CD4-positive, CD25-positive, alpha-beta regulatory T cell (primary cell): Measurements from ENCODE around the gene ZFYVE27. TPM values are rescaled to one million over a fixed set of nuclear protein-coding genes. Genes with fewer than 3 reads are reported as not detected.

Experiments used
- ATAC-seq, 2 donors: fragments of 150-1000 bp; cut with Tn5 transposase; one replicate each; pipeline ENCODE4 v1.10.0; 2021; ENCODE audit warnings: low read depth in 2 of 2, moderate number of reproducible peaks in 2 of 2, moderate library complexity in 1 of 2
- DNase-seq, 3 donors: peaks; one replicate each; pipeline versions ENCODE4 v3.0.0 to v3.0.0-alpha.2; 2012 to 2022; ENCODE audit warnings: mixed read lengths in 1 of 3
- H3K27ac ChIP-seq: one replicate; pipeline ENCODE4 v1.7.0; 2013; ENCODE audit warnings: mild to moderate bottlenecking, low read length; ENCODE audit not compliant: insufficient read depth, poor library complexity, severe bottlenecking
- H3K27me3 ChIP-seq: one replicate; pipeline ENCODE4 v1.7.0; 2013; ENCODE audit warnings: low read length; ENCODE audit not compliant: control insufficient read depth, insufficient read depth
- H3K36me3 ChIP-seq: one replicate; pipeline ENCODE4 v1.7.0; 2013; ENCODE audit warnings: mild to moderate bottlenecking, low read length, moderate library complexity; ENCODE audit not compliant: control insufficient read depth, insufficient read depth
- H3K4me1 ChIP-seq: 2 replicates; pipeline ENCODE4 v1.7.0; 2013; ENCODE audit warnings: mild to moderate bottlenecking, low read length; ENCODE audit not compliant: insufficient read depth, control insufficient read depth, poor library complexity, severe bottlenecking
- H3K4me3 ChIP-seq: one replicate; pipeline ENCODE4 v1.7.0; 2013; ENCODE audit warnings: low read depth, mild to moderate bottlenecking, low read length, moderate library complexity
- H3K9me3 ChIP-seq, 2 experiments: 1 replicate in 1 of 2; 2 replicates in 1 of 2; pipeline ENCODE4 v1.7.0; 2013; ENCODE audit warnings: low read length in 2 of 2, mild to moderate bottlenecking in 1 of 2, moderate library complexity in 1 of 2; ENCODE audit not compliant: control insufficient read depth in 2 of 2
- H3K27ac Mint-ChIP-seq, 3 donors: one replicate each; pipeline ENCODE4 v1.8.0; 2020 to 2022; ENCODE audit warnings: mild to moderate bottlenecking in 3 of 3, mixed read lengths in 3 of 3, moderate library complexity in 2 of 3
- H3K27me3 Mint-ChIP-seq: one replicate; pipeline ENCODE4 v1.8.0; 2022; ENCODE audit warnings: mild to moderate bottlenecking, mixed read lengths
- H3K36me3 Mint-ChIP-seq: one replicate; pipeline ENCODE4 v1.8.0; 2020; ENCODE audit warnings: mixed read lengths
- H3K4me1 Mint-ChIP-seq, 4 donors: one replicate each; pipeline ENCODE4 v1.8.0; 2020 to 2022; ENCODE audit warnings: mixed read lengths in 4 of 4, mild to moderate bottlenecking in 1 of 4
- H3K4me3 Mint-ChIP-seq, 4 donors: one replicate each; pipeline ENCODE4 v1.8.0; 2020 to 2022; ENCODE audit warnings: mild to moderate bottlenecking in 4 of 4, mixed read lengths in 4 of 4, moderate library complexity in 3 of 4
- H3K9me3 Mint-ChIP-seq, 7 donors: one replicate each; pipeline ENCODE4 v1.8.0; 2020 to 2022; ENCODE audit warnings: mixed read lengths in 7 of 7, mild to moderate bottlenecking in 3 of 7, moderate library complexity in 2 of 7
- polyA plus RNA-seq, 4 donors: library from polyadenylated mRNA; unstranded; fragments of 300-500 nt; fragmentation: Illumina TruSeq; gene quantifications; one replicate each; pipeline ENCODE4 v1.2.3, GENCODE V29; 2021
- total RNA-seq: library from RNA; stranded (reverse); gene quantifications from one replicate; pipeline ENCODE4 v1.2.3, GENCODE V29; 2022

Gene ZFYVE27
- total and polyA plus RNA-seq, 5 donors from 2014 or later: 22.4 to 86.9 (median 44.7) TPM

DNA sequence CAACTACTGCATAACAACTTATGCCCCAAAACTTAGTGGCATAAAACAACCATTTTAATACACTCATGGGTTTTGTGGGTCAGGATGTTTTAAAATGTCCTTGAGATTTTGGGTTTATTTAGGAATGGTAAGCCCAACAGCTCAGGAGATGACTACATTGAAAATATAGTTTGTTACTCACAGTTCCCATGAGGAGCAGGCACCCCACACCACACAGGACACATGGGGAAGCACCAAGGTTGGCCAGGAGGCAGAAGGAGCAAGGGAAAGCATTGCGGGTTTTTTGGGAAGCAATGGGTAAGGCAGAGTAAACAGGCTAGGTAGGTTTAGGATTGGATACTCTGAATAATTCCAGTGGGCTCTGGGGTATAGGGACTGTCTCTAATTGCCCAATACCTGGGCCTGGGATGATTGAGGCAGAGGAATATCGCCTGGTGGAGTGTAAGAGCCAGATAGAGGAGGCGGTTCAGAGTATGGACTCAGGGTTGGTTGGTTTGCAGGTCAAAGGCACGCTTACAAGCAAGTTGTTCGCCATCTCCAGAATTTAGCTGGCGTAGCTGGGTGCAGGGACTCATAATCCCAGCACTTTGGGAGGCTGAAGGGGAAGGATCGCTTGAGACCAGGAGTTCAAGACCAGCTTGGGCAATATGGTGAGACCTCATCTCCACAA, 33.4 kb upstream of the ZFYVE27 start:
- Mint-ChIP-seq H3K4me1 (peaks cover 0 to 4% (median 0%) of the 10 kb centered on the region in 4 donors), H3K9me3 (no peaks in the 10 kb centered on the region), H3K27ac (no peak overlapping the region), H3K27me3 (peaks cover 46% of the 10 kb centered on the region), H3K36me3 (peaks cover 4% of the 10 kb centered on the region), H3K4me3 (peak overlapping the region in 1 of 4 donors; percentile 55)
- Histone ChIP-seq H3K9me3 (no peaks in the 10 kb centered on the region), H3K4me1 (no peaks in the 10 kb centered on the region), H3K4me3 (no peak overlapping the region), H3K27ac (no peak overlapping the region), H3K36me3 (no peaks in the 10 kb centered on the region), H3K27me3 (no peaks in the 10 kb centered on the region)
- no peak for ATAC-seq
- DNase-seq: no peak

DNA sequence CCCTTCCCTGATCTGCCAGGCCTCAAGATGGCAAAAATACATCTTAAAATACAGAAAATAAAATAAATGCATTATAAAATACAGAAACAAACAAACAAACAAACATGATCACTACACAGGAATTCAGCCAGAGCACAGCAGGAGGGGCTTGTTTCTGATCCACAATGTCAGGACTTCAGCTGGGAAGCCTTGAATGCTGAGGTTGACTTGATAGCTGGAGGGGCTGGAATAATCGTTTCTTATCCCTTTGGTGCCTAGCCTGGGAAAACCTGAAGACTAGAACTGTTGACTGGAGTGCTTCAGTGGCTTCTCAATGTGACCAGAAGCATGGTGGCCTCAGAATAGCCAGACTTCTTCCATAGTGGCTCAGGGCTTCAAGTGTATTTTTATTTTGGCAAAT, 32.6 kb upstream of the ZFYVE27 start:
- Mint-ChIP-seq H3K4me3 (no peak overlapping the region), H3K27ac (no peak overlapping the region), H3K36me3 (peaks cover 4% of the 10 kb centered on the region), H3K4me1 (peaks cover 0 to 4% (median 0%) of the 10 kb centered on the region in 4 donors), H3K9me3 (no peaks in the 10 kb centered on the region), H3K27me3 (peaks cover 54% of the 10 kb centered on the region)
- Histone ChIP-seq H3K4me1 (no peaks in the 10 kb centered on the region), H3K36me3 (no peaks in the 10 kb centered on the region), H3K27me3 (no peaks in the 10 kb centered on the region), H3K27ac (no peak overlapping the region), H3K9me3 (no peaks in the 10 kb centered on the region), H3K4me3 (no peak overlapping the region)
- ATAC-seq (no peak), DNase-seq (no peak)

DNA sequence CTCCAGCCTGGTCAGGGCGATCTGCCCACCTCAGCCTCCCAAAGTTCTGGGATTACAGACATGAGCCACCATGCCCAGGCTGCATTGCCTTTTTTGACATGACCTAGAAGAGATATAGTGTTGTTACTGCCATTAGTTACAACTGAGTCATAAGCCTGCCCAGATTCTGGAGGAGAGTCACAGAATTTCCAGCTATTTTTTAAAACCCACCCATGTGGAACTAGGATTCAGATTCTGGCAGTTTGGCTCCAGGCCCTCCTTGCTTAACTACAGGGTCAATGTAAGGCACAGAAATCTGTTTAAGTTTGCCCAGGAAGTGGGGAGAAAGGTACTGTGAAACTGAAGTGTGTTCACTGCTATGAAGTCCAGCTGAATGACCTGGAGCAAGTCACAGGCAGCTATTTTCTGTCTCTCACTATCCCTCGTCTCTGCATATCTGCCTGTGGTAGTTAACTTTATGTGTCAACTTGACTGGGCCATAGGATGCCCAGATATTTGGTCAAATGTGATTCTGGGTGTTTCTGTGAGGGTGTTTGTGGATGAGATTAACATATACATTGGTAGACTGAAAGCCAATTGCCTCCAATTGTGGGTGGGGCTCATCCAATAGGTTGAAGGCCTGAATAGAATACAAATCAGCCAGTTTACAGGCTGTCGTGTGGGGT, 31.8 kb upstream of the ZFYVE27 start:
- no peaks in the 10 kb centered on the region for H3K9me3 Mint-ChIP-seq
- peaks cover 5% of the 10 kb centered on the region for H3K27me3 ChIP-seq
- no peak for ATAC-seq
- peaks cover 62% of the 10 kb centered on the region for H3K27me3 Mint-ChIP-seq
- no peaks in the 10 kb centered on the region for H3K4me1 ChIP-seq
- H3K27ac Mint-ChIP-seq: no peak overlapping the region
- peaks cover 4% of the 10 kb centered on the region for H3K36me3 Mint-ChIP-seq
- H3K4me3 Mint-ChIP-seq: no peak overlapping the region
- H3K27ac ChIP-seq: no peak overlapping the region
- no peak overlapping the region for H3K4me3 ChIP-seq
- no peaks in the 10 kb centered on the region for H3K36me3 ChIP-seq
- no peak for DNase-seq
- peaks cover 0 to 4% (median 0%) of the 10 kb centered on the region in 4 donors for H3K4me1 Mint-ChIP-seq
- H3K9me3 ChIP-seq: no peaks in the 10 kb centered on the region

DNA sequence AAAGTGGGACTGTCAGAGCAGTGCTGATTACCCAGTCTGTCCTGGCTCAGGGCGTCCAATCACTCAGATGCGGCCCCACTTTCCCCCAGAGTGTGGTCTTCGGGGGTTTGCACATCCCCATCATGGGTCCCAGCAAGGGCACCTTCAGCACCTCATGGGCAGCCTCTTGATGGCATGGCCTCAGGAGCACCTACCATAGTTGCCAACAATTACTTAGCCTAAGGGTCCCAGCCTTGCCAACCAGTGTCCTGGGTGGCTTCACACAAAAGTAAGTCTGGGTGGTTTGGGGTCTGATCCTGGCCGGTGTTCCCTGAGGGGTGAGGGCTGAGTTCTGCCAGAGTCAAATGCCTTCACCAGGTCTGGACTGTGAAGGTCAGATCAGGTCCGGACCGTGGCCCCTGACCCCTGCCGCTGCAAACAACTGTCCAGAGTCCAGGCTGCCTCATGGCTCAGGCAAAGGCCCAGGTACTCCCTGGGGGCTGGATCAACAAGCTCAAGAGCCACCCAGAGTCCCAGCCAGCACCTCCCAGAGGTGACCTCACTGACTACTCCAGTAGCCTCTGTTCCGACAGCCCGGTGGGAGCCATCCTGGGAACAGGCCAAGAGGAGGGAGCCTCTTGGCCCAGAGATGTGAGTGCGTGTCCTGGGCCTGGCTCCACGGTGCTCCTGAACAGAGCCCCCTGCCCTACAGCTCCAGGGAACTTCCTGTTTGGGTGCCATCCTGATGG, 29.6 kb upstream of the ZFYVE27 start:
- Histone ChIP-seq H3K27ac (no peak overlapping the region), H3K4me3 (no peak overlapping the region), H3K36me3 (no peaks in the 10 kb centered on the region), H3K9me3 (no peaks in the 10 kb centered on the region), H3K27me3 (peaks cover 6% of the 10 kb centered on the region), H3K4me1 (no peaks in the 10 kb centered on the region)
- no peak overlapping the region for H3K4me3 Mint-ChIP-seq
- H3K27me3 Mint-ChIP-seq: peaks cover 58% of the 10 kb centered on the region
- peaks cover 4% of the 10 kb centered on the region for H3K36me3 Mint-ChIP-seq
- ATAC-seq: no peak
- no peaks in the 10 kb centered on the region for H3K9me3 Mint-ChIP-seq
- peaks cover 0 to 9% (median 3%) of the 10 kb centered on the region in 4 donors for H3K4me1 Mint-ChIP-seq
- no peak overlapping the region for H3K27ac Mint-ChIP-seq
- no peak for DNase-seq

DNA sequence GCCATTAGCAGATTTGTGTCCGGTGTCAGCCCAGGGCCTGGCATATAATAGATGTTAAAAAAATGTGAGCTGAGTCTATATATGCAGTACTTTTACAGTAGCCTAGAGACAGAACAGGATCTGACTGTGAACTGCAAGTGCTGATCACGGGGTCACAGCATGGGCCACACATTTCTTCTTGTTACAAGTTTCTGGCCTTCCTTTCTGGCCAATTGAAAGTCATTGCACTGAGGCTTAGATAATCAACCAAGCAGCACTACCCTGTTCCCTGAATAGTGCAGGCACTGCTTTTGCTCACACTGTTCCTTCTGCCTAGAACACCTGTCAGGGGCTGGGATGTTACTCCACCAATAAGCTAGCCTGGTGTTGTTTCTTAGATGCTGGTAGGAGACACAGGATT, 28.8 kb upstream of the ZFYVE27 start:
- H3K27ac Mint-ChIP-seq: no peak overlapping the region
- peaks cover 3% of the 10 kb centered on the region for H3K4me1 ChIP-seq
- no peak overlapping the region for H3K4me3 ChIP-seq
- H3K9me3 Mint-ChIP-seq: no peaks in the 10 kb centered on the region
- peaks cover 10% of the 10 kb centered on the region for H3K27me3 ChIP-seq
- ATAC-seq: no peak
- H3K4me3 Mint-ChIP-seq: no peak overlapping the region
- peaks cover 4% of the 10 kb centered on the region for H3K36me3 Mint-ChIP-seq
- H3K27ac ChIP-seq: no peak overlapping the region
- no peak for DNase-seq
- H3K27me3 Mint-ChIP-seq: peaks cover 59% of the 10 kb centered on the region
- no peaks in the 10 kb centered on the region for H3K36me3 ChIP-seq
- peaks cover 0 to 15% (median 7%) of the 10 kb centered on the region in 4 donors for H3K4me1 Mint-ChIP-seq
- H3K9me3 ChIP-seq: no peaks in the 10 kb centered on the region

DNA sequence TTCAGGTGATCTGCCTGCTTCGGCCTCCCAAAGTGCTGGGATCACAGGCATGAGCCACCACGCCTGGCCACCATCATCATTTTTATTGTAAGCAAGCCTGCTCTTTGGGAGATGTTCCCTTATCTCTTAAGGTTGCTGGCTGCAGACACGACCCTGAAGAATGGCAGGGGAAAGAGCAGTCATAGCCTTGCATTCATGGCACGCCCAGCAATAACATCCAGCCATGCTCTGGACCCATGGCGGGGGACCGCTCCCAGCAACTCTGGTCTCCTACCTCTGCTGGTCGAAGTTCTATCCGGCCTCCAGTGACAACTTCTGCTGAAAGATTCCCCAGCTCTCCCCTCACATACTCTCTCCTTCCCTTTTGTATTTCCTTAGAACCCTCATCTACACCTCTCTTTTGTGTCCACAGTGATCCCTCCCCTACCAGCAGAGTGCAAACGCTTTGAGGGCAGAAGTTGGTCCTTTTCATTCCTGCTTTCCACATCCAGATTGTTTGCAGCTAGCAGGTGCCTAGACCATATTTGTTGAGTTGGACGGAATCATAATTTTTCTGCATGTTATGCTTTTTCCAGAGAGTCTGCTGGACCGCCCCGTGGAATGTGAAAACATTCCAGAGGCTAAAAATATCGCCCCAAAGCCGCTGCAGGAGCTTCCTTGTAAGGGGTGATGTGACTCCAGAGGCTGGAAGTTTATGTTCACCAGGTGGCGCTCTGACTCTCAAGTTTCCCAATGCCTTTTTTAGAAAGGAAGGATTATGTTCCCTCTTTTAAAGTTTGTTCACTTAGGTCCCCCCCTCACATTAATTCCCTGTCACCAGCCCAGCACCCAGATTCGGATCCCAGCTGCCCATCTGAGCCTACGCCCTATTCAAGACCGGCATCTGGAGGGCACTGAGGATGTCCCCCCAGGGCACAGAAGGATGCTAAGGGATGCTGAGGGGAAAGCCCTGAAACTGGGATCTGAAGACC, 27.7 kb upstream of the ZFYVE27 start:
- H3K9me3 ChIP-seq: no peaks in the 10 kb centered on the region
- peaks cover 57% of the 10 kb centered on the region for H3K27me3 Mint-ChIP-seq
- ATAC-seq: no peak

More for the DNA sequence above, 27.7 kb upstream of the ZFYVE27 start:
- H3K9me3 Mint-ChIP-seq: peaks cover 0 to 3% (median 0%) of the 10 kb centered on the region in 7 donors
- no peaks in the 10 kb centered on the region for H3K36me3 ChIP-seq
- no peak overlapping the region for H3K27ac Mint-ChIP-seq
- H3K27ac ChIP-seq: no peak overlapping the region
- H3K4me3 ChIP-seq: no peak overlapping the region
- DNase-seq: peak in 1 of 3 donors; percentile 54
- no peak overlapping the region for H3K4me3 Mint-ChIP-seq
- H3K4me1 ChIP-seq: peaks cover 6% of the 10 kb centered on the region
- peaks cover 4% of the 10 kb centered on the region for H3K36me3 Mint-ChIP-seq
- H3K27me3 ChIP-seq: peaks cover 10% of the 10 kb centered on the region
- peaks cover 0 to 14% (median 7%) of the 10 kb centered on the region in 4 donors for H3K4me1 Mint-ChIP-seq
